HCT116 (cell line): ENCODE data around the gene FTO. TPM values are rescaled to one million over a fixed set of nuclear protein-coding genes. Genes with fewer than 3 reads are reported as not detected.

ENCODE experiments used
- ATAC-seq: fragments of 200-7000 bp; cut with Tn5 transposase; 2 replicates; pipeline ENCODE4 v1.9.1; 2020; ENCODE audit warnings: mild to moderate bottlenecking, moderate library complexity
- BruUV-seq: library from RNA; stranded (reverse); fragments of 400-500 nt; replicated peaks from 2 replicates; lab custom pipeline; 2021; lab: Mats Ljungman, UMichigan
- CTCF ChIA-PET: fragments of 300-600 bp; sonication (Branson Sonifier 250); formaldehyde crosslinking; loops from one replicate; lab custom pipeline; 2021; ENCODE audit warnings: antibody characterized with exemption; lab: Charles Lee
- POLR2A ChIA-PET: fragments of 300-600, 350-600 bp; sonication (Branson Sonifier 250); formaldehyde crosslinking; loops from one replicate; lab custom pipeline; 2021; ENCODE audit warnings: antibody characterized with exemption; lab: Charles Lee
- RAD21 ChIA-PET, 2 experiments: fragments of 300-600 bp; sonication (Branson Sonifier 250); formaldehyde crosslinking; loops; one replicate each; lab custom pipeline; 2023; ENCODE audit warnings: low total read pairs in 2 of 2; ENCODE audit not compliant: uncharacterized antibody in 2 of 2, unreplicated experiment in 2 of 2, low non-redundant PET in 1 of 2; lab: Charles Lee
- DNase-seq: peaks from one replicate; pipeline ENCODE4 v3.0.0-alpha.2; 2010; ENCODE audit warnings: low read depth, low spot score
- H2AFZ ChIP-seq: fragments of 200-600 bp; shearing (Covaris generic), sonication (generic); 2 replicates; pipeline ENCODE4 v1.6.1; 2017; ENCODE audit warnings: low read depth, mixed run types, mixed read lengths, antibody characterized with exemption, low read length; ENCODE audit not compliant: poor library complexity, severe bottlenecking
- H3K27ac ChIP-seq: 2 replicates; pipeline ENCODE4 v1.5.1; 2012; ENCODE audit warnings: low read depth, low read length
- H3K27me3 ChIP-seq: fragments of 200-600 bp; sonication (generic); 2 replicates; pipeline ENCODE4 v1.6.1; 2016; ENCODE audit warnings: mixed run types, low read length, mixed read lengths; ENCODE audit not compliant: insufficient read depth
- H3K36me3 ChIP-seq, 2 experiments: fragments of 200-500 bp in 1 of 2; fragments of 200-600 bp in 1 of 2; sonication (Bioruptor generic) in 1 of 2; sonication (generic) in 1 of 2; 2 replicates each; pipeline versions ENCODE4 v1.5.1 to v1.6.1; 2014 to 2016; ENCODE audit warnings: low read length in 2 of 2, inconsistent platforms in 1 of 2, mixed read lengths in 1 of 2, mixed run types in 1 of 2; ENCODE audit not compliant: insufficient read depth in 2 of 2, control insufficient read depth in 1 of 2
- H3K4me1 ChIP-seq, 2 experiments: fragments of 200-600 bp in 1 of 2; sonication (generic) in 1 of 2; 2 replicates each; pipeline versions ENCODE4 v1.5.1 to v1.6.1; 2012 to 2017; ENCODE audit warnings: low read length in 2 of 2, inconsistent platforms in 1 of 2, mild to moderate bottlenecking in 1 of 2, mixed read lengths in 1 of 2, mixed run types in 1 of 2, moderate library complexity in 1 of 2; ENCODE audit not compliant: insufficient read depth in 2 of 2, control insufficient read depth in 1 of 2
- H3K4me2 ChIP-seq: fragments of 200-600 bp; sonication (generic); 2 replicates; pipeline ENCODE4 v1.6.1; 2017; ENCODE audit warnings: mixed run types, low read length, mixed read lengths
- H3K4me3 ChIP-seq, 2 experiments: fragments of 200-600 bp in 1 of 2; sonication (generic) in 1 of 2; replicated peaks in 1 of 2; 2 replicates each; pipeline ENCODE4 v1.5.1; 2011 to 2016; ENCODE audit warnings: low read length in 2 of 2, control low read depth in 1 of 2, low read depth in 1 of 2, mild to moderate bottlenecking in 1 of 2, mixed read lengths in 1 of 2, mixed run types in 1 of 2
- H3K79me2 ChIP-seq: fragments of 200-600 bp; sonication (generic); 2 replicates; pipeline ENCODE4 v1.6.1; 2017; ENCODE audit warnings: mild to moderate bottlenecking, mixed run types, low read length, moderate library complexity, mixed read lengths; ENCODE audit not compliant: insufficient read depth
- H3K9ac ChIP-seq: fragments of 200-600 bp; sonication (generic); 2 replicates; pipeline ENCODE4 v1.6.1; 2016; ENCODE audit warnings: low read length, mixed read lengths
- H3K9me2 ChIP-seq: fragments of 200-600 bp; sonication (generic), shearing (Covaris generic); 2 replicates; pipeline ENCODE4 v1.6.1; 2017; ENCODE audit warnings: mixed run types, mild to moderate bottlenecking, moderate library complexity; ENCODE audit not compliant: insufficient read depth
- H3K9me3 ChIP-seq, 2 experiments: fragments of 200-500 bp in 1 of 2; fragments of 200-600 bp in 1 of 2; sonication (Bioruptor generic) in 1 of 2; sonication (generic) in 1 of 2; 2 replicates each; pipeline ENCODE4 v1.6.1; 2014 to 2017; ENCODE audit warnings: low read length in 2 of 2, mixed read lengths in 2 of 2, inconsistent platforms in 1 of 2, low read depth in 1 of 2, mild to moderate bottlenecking in 1 of 2, mixed run types in 1 of 2, moderate library complexity in 1 of 2; ENCODE audit not compliant: control insufficient read depth in 1 of 2, insufficient read depth in 1 of 2
- H4K20me1 ChIP-seq: fragments of 200-600 bp; sonication (generic), shearing (Covaris generic); 2 replicates; pipeline ENCODE4 v1.6.1; 2017; ENCODE audit warnings: mixed run types, mild to moderate bottlenecking, moderate library complexity; ENCODE audit not compliant: insufficient read depth
- CBX3 ChIP-seq: IDR thresholded peaks from 2 replicates; pipeline ENCODE4 v1.6.1; 2012; ENCODE audit warnings: low read depth
- CEBPB ChIP-seq: IDR thresholded peaks from 2 replicates; pipeline ENCODE4 v1.6.1; 2012; ENCODE audit warnings: low read depth
- EGR1 ChIP-seq: IDR thresholded peaks from 2 replicates; pipeline ENCODE4 v1.6.1; 2012; ENCODE audit warnings: low read depth
- EZH2 ChIP-seq: fragments of 200-600 bp; sonication (generic); IDR thresholded peaks from 2 replicates; pipeline ENCODE4 v1.6.1; 2017; ENCODE audit warnings: antibody characterized with exemption, mixed run types
- FOSL1 ChIP-seq: IDR thresholded peaks from 2 replicates; pipeline ENCODE4 v1.6.1; 2012; ENCODE audit warnings: low read depth
- JUND ChIP-seq: IDR thresholded peaks from 2 replicates; pipeline ENCODE4 v1.6.1; 2012
- POLR2A ChIP-seq: IDR thresholded peaks from 2 replicates; pipeline ENCODE4 v1.7.0; 2011; ENCODE audit warnings: borderline replicate concordance; ENCODE audit not compliant: insufficient read depth, insufficient read length; ENCODE audit errors: extremely low read depth
- POLR2AphosphoS5 ChIP-seq: IDR thresholded peaks from 2 replicates; pipeline ENCODE4 v1.6.1; 2011; ENCODE audit warnings: mild to moderate bottlenecking, low read depth, low read length, moderate library complexity
- RAD21 ChIP-seq: IDR thresholded peaks from 2 replicates; pipeline ENCODE4 v1.6.1; 2012; ENCODE audit warnings: low read depth, mild to moderate bottlenecking
- SP1 ChIP-seq: IDR thresholded peaks from 2 replicates; pipeline ENCODE4 v1.6.1; 2012; ENCODE audit warnings: low read depth
- ZFX ChIP-seq: fragments of 450-650 bp; IDR thresholded peaks from 2 replicates; pipeline ENCODE4 v1.6.1; 2017
- ZNF274 ChIP-seq: fragments of 200-500 bp; sonication (Bioruptor generic); IDR thresholded peaks from 2 replicates; pipeline ENCODE4 v1.6.1; 2014; ENCODE audit warnings: mild to moderate bottlenecking, low read depth, low read length, inconsistent platforms
- intact Hi-C: fragments of 100-400 bp; cut with micrococcal nuclease; formaldehyde crosslinking; loops from 2 replicates; pipeline ENCODE4 v1.10.0; 2022
- total RNA-seq: library from RNA; stranded (reverse); gene quantifications from one replicate; pipeline ENCODE4 v1.2.1, GENCODE V29; 2021; ENCODE audit not compliant: unreplicated experiment
- TF ChIP-seq, protein P1 (sequence below): IDR thresholded peaks from 2 replicates; pipeline ENCODE4 v1.6.1; 2012; ENCODE audit warnings: low read depth
- TF ChIP-seq, protein P2 (sequence below): IDR thresholded peaks from 2 replicates; pipeline ENCODE4 v1.6.1; 2011; ENCODE audit warnings: mild to moderate bottlenecking, low read length, moderate library complexity; ENCODE audit not compliant: insufficient replicate concordance; ENCODE audit errors: extremely low read depth
- TF ChIP-seq, protein P3 (sequence below): IDR thresholded peaks from 2 replicates; pipeline ENCODE4 v1.6.1; 2012

Gene FTO
- total RNA-seq, 1 experiment from 2014 or later: 55.2 TPM

DNA sequence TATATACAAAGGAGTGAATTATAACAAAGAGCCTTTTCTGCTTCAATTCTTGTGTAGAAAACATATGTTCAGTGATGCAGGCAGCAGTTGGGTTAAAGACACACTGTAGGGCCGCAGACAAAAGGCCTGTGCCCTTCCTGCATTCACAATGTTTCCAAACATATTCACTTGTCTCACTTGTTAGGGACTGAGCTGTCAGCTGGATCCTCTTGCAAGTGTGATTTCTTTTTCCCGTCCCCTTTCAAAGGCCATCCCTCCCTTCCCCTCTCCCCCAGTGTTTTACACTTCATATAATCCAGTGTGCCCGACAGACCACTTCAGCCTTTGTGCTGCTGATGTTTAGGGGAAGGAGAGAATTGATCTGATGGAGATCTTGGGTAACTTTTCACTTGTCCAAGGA lies 217.0 kb downstream of the FTO start:
- no peak overlapping the region for H3K9ac ChIP-seq
- DNase-seq (no peak), ATAC-seq (no peak)
- ChIA-PET RAD21 (no interaction called here), POLR2A (no interaction called here), CTCF (no interaction called here)
- H3K9me2 ChIP-seq: no peaks in the 10 kb centered on the region
- no peaks in the 10 kb centered on the region for H3K36me3 ChIP-seq
- H3K9me3 ChIP-seq: no peaks in the 10 kb centered on the region
- H3K27me3 ChIP-seq: no peaks in the 10 kb centered on the region
- intact Hi-C loops: no loop called here
- H2AFZ ChIP-seq: no peak overlapping the region
- TF ChIP-seq ZNF274 (no peak), RAD21 (no peak)
- no peak overlapping the region for H3K4me2 ChIP-seq
- no peak overlapping the region for H3K4me3 ChIP-seq
- no peaks in the 10 kb centered on the region for H3K79me2 ChIP-seq
- H3K4me1 ChIP-seq: no peaks in the 10 kb centered on the region
- no TSS peak for BruUV-seq
- H4K20me1 ChIP-seq: no peaks in the 10 kb centered on the region
- no peak overlapping the region for H3K27ac ChIP-seq

- intact Hi-C loops: no loop called here
- TF ChIP-seq JUND (no peak), EGR1 (no peak), CEBPB (no peak), POLR2A (no peak), RAD21 (no peak), POLR2AphosphoS5 (no peak), SP1 (no peak), CBX3 (no peak), FOSL1 (no peak), EZH2 (no peak), ZFX (no peak)
- TF ChIP-seq, protein P1, sequence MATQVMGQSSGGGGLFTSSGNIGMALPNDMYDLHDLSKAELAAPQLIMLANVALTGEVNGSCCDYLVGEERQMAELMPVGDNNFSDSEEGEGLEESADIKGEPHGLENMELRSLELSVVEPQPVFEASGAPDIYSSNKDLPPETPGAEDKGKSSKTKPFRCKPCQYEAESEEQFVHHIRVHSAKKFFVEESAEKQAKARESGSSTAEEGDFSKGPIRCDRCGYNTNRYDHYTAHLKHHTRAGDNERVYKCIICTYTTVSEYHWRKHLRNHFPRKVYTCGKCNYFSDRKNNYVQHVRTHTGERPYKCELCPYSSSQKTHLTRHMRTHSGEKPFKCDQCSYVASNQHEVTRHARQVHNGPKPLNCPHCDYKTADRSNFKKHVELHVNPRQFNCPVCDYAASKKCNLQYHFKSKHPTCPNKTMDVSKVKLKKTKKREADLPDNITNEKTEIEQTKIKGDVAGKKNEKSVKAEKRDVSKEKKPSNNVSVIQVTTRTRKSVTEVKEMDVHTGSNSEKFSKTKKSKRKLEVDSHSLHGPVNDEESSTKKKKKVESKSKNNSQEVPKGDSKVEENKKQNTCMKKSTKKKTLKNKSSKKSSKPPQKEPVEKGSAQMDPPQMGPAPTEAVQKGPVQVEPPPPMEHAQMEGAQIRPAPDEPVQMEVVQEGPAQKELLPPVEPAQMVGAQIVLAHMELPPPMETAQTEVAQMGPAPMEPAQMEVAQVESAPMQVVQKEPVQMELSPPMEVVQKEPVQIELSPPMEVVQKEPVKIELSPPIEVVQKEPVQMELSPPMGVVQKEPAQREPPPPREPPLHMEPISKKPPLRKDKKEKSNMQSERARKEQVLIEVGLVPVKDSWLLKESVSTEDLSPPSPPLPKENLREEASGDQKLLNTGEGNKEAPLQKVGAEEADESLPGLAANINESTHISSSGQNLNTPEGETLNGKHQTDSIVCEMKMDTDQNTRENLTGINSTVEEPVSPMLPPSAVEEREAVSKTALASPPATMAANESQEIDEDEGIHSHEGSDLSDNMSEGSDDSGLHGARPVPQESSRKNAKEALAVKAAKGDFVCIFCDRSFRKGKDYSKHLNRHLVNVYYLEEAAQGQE: no peak
- TF ChIP-seq, protein P2, sequence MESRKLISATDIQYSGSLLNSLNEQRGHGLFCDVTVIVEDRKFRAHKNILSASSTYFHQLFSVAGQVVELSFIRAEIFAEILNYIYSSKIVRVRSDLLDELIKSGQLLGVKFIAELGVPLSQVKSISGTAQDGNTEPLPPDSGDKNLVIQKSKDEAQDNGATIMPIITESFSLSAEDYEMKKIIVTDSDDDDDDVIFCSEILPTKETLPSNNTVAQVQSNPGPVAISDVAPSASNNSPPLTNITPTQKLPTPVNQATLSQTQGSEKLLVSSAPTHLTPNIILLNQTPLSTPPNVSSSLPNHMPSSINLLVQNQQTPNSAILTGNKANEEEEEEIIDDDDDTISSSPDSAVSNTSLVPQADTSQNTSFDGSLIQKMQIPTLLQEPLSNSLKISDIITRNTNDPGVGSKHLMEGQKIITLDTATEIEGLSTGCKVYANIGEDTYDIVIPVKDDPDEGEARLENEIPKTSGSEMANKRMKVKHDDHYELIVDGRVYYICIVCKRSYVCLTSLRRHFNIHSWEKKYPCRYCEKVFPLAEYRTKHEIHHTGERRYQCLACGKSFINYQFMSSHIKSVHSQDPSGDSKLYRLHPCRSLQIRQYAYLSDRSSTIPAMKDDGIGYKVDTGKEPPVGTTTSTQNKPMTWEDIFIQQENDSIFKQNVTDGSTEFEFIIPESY: no peak
- TF ChIP-seq, protein P3, sequence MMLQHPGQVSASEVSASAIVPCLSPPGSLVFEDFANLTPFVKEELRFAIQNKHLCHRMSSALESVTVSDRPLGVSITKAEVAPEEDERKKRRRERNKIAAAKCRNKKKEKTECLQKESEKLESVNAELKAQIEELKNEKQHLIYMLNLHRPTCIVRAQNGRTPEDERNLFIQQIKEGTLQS: no peak
These were observed 218.3 kb downstream of the FTO start for GRCh38 chr16:53922067-53922806.

More at GRCh38 chr16:53922067-53922806, 218.3 kb downstream of the FTO start:
- ChIA-PET RAD21 (no interaction called here), POLR2A (no interaction called here), CTCF (no interaction called here)
- Histone ChIP-seq H3K4me2 (no peak overlapping the region), H3K4me1 (no peaks in the 10 kb centered on the region), H3K4me3 (no peak overlapping the region), H3K9ac (no peak overlapping the region), H3K9me3 (no peaks in the 10 kb centered on the region), H3K36me3 (no peaks in the 10 kb centered on the region), H3K79me2 (no peaks in the 10 kb centered on the region), H3K27ac (no peak overlapping the region), H4K20me1 (no peaks in the 10 kb centered on the region), H3K9me2 (no peaks in the 10 kb centered on the region), H2AFZ (no peak overlapping the region), H3K27me3 (no peaks in the 10 kb centered on the region)
- ATAC-seq: no peak
- no TSS peak for BruUV-seq
- DNase-seq: no peak
